ELR (cell line): ENCODE measurements around the gene RBM5.
A peak's percentile ranks its signal among the peaks of the same experiment; 100 is the strongest.

Source experiments
- DNase-seq: peaks from one replicate; pipeline ENCODE4 v3.0.0-alpha.2; 2015; ENCODE audit warnings: low read depth

Gene RBM5

DNA sequence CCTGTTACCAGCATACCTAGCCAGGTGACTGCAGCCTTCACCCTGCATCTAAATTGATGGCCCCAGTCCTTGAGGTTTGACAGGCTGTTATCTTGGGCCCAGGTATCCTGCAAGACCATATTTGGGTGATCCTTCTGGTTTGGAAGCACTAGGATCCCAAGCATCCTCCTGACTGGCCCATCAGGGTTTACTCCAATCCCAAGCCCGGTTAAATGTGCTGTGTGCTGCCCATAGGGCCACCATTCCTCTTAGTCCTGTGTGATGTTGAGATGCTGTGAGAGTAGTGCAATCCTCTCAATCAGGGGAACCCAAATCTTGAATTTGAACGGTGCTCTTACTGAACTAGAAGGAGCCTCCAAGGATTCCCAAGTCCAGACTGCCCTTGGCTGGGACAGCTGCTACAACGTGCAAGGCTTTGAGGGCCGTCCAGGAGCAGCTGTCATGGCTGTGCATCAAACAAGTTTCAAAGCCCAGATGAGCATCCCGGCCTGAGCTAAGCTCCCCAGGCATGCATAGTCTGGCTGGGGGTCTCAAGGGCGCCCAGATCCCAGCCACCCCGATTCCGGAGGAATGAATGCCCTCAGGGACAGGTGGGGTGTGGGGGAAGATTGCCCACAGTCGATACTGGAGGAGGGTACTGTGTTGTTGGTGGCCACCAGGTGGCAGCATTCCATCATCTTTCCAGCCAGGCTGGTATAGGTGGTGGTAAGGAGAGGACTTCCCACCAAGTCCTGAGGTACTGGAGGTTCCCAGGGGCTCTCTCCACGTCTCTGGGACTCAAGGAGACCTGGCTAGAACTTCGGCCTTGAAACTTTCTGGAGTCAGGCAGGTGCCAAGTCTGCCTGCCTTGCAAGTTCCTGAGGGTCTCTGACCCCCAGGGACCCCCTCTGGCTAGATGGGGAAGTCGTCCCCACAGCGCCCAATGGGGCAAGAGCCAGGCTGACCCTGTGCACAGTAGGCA lies 32.6 kb downstream of the RBM5 start:
- peak; percentile 83 for DNase-seq

DNA sequence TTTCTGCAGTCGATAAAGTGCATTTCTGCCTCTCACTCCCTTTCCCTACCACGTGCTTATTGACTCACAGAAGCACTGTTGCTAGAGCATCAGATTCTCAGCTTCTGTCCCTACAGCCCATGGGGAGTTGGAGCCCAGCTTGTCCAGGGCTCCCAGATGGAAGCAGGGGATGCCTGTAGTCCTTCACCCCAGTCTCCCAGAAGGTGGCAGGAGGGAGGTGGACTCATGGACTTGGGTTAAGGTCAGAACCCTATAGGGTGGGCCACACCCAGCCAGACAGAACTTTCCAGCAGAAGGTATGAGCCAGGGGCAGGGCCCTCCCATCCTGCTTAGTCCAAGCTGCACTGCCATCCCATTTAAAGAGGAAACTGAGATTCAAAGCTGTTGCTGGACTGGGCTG lies 33.4 kb downstream of the RBM5 start:
- DNase-seq: peak; percentile 34

DNA sequence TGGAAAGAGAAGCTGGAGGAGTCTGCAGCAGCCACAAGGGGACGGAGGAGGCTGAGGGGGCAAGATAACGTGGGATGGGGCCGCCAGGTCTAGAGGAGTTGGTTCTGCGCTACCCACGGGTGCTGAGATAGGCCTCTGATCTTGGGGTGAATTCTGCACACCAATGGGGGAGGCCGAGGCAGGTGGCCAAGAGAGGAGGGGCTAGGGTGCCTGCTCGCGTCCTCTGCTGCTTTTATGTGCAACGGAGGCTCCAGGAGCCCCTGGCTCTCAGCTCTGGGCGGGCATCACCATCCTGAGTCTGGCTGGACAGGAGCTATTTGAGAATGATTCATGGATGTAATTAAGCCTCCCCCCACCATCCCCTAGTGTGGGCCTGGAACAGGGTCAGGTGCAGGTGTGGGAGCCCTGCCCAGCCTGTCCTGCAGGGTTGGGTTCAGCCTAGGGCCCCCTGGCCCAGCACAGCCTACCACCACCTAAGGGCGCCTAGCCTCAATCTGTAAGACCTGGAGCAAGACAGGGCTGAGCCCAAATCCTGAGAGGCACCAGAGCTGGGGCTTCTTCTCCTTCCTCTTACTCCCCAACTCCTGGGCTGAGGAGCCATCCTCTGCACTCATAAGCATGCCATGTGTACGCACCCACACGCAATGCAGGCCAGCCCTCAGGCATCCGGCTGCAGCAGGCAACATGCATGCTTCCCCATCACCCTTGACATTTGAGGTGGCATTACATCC lies 34.1 kb downstream of the RBM5 start:
- DNase-seq: peak; percentile 12

DNA sequence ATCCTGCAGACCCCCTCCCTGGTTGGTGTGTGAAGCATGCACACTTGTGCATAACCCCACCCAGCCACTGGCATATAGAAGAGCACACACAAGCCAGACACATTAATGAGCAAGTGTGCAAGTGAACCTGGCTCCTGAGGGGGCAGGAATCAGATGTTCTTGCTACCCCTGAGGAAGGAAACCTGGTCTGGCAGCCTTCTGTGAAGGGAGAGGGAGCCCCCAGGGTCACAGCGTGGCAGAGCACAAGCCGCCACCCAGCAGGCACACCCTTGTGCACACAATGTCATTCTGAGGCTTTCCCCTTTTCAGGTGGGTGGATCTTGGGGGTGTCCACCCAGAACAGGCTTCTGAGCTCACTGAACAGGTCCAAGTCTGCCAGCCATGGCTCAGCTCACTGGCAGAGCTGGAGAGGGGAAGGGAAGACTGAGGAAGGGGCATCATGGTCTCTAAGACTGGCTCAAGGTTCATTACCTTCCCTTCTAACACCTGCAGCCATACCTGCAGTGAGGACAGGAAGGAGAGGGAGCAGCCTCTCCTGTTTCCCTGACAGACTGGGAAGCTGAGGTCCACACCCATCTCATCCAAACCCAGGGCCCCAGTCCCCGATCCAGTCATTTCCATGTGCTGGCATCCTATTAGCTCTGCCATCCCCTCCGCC lies 34.8 kb downstream of the RBM5 start:
- DNase-seq: peak; percentile 8

DNA sequence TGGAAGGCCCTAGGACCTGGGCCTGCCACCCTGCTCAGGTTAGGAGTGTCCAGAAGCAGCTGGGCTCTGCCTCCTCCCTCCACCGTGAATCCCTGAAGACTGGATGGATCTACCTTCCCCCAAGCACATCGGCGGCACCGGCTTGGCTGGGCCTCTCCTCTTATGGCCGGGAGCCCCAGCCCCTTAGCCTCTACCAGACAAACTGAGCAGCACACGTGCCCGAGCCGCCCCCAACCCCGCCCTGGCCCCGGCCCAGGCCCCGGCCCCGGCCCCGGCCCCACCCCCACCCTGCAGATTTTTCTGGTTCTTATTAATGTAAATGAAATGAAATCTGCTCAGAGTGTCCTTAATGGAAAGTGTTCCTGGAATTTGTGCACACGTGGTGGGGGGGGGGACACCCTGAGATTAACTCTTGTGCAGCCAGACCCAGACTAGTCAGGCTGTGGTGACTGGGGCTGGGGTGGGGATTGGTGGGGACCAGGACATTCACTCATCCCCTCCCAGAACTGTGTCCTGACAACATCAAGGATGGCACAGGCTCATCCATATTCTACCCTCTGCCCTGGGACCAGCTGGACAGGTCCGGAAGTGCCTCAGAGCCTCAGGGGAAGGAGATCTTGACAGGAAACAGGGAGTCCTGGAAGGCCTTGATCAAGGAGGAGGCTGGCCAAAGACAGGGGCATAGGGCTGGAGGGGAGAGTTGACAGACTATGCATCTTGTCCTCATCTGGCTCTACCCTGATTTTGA lies 35.5 kb downstream of the RBM5 start:
- peak; percentile 60 for DNase-seq

DNA sequence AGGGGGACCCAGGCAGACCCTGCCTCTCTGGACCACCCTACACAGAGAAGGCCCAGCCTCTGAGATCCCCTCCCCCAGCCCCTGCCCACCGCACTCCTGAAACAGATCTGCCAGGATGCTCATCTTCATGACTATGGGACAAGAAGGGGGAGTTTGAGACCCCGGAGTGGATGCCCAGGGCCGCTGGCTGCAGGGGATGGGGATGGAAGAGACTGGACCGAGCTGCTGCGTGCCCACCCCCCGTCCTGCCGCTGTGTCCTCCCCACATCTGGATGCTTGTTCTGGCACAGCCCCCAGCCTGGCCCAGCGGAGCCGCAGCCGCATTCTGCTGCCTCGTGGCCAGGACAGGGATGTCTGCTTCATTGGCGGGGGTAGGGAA lies 36.1 kb downstream of the RBM5 start:
- DNase-seq: no peak

DNA sequence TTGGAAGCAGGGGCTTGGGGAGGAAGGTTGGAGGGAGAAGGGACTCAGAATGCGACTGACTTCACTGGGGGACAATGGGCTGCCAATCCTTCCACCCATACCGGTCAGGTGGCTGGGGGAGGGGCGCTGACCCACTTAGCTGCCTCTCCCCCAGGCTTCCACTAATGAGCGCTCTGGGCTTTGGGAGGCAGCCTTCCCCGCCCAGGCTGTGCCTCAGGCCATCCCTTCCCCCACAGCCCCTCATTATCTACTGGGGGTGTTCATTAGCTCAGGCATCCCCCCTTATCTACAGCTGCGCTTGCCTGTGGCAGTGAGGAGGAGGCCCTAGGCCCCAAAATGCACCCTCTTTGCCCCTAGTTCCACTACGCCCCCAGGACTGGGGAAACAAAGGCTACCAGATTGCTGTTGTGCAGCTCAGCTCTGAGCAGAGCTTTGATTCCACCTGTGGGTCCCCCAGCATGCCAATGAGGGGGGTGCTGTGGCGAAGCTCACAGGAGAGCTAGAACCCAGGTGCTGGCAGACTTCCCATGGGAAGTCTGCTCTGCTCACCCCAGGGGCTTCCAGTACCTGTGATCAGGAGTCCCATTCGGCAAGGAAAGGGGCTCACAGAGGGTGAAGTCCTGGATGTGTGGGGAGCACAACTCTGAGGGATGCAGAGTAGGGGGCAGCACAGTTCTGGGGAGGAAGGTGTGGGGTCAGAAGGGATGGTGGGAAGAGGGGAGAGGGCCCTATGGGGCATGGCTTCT lies 37.0 kb downstream of the RBM5 start:
- no peak for DNase-seq

DNA sequence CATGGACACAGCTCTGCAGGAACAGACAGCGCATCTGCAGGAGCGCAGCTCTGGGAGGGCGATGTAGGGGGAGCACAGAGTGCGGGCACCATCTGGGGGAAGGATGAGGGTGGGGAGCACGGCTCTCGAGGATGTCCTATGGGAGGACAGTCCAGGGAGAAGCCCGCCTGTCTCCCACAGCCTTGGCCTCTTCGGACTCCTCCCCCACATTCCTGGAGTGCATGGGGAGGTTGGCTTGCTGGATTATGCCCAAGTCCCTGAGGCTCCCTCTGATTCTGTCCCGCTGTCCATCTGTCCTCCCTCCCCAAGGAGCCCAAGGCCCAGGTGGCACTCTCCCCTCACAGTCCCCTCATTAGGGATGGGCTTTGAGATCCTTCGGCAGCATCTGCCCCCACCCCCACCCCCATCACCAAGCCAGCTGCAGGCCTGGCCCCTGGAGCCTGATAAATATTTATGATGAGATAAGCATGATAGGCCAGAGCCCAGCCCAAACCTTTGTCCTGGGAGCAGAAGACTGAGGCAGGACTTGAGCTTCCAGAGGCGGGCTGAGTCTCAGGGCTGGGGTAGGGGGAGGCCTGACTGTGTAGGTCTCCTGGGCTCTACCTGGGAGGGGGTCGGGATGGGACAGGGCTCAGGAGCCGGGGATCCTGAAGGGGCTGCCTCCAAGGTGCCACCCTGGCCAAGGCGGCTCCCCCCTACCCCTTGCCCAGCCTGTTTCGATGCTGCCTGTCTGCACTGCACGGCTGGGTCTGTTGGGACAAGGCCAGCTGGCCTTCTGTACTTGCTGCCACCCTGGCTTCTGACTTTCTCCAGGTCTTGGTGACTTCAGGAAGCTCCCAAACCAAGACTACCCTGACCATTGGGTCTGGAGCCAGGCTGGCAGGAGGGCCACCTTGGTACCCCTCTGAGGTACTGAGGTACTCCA lies 37.8 kb downstream of the RBM5 start:
- peak; percentile 51 for DNase-seq

DNA sequence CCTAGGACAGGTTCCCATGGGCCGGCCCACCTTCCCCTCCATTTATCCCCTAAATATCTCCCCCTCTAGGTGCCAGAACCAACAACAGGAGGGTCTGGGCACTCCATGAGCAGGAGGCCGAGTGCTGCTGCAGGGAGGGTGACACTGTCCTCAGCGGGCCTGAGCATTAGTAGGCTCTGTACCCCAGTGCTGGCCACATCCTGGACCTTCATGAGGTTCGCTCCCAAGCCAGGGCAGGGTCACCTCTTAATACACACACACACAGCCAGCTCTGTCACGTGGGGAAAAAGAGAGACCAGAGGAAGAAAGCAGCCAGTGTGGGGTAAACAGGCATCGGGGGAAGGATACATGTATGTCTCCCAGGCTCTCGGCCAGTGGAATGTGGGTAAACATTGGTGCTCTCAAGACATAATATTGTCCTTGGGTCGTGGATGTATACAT lies 38.6 kb downstream of the RBM5 start:
- DNase-seq: no peak

DNA sequence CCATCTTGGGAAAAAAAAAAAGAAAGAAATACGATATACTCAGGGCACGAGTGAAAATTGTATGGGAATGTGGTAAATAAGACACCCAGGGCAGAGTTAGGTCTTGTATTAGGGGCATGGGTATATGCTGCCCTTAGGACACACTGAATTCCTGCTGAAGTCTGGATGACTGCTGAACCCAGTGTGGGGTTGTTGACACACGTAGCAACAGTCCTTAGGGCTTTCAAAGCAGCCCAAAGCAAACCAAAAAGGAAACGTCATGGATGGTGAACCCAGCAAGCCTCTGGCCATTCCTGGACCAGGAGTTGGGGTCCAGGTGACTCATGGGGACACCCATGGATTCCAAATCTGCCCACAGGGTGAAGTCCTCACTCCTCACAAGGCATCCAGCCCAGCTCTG lies 39.3 kb downstream of the RBM5 start:
- no peak for DNase-seq

DNA sequence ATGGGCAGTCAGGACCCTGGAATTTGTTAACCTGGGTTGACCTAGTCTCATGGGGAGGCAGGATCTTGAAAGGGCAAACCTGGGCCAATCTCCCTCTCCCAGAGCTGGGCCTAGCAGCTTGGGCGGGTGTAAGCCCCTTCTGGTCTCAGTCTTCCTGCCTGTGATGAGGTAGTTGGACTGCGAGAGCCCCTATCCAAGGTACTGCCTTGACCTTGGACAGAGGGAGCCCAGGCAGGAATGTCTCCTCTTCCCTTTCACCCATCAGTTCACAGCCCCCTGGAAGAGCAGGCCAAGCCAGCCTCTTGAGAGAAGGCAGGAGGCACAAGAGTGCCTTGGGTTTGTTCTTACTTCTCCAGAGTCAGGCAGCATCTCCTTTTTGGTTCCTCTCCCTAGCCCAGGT lies 41.7 kb downstream of the RBM5 start:
- DNase-seq: no peak

DNA sequence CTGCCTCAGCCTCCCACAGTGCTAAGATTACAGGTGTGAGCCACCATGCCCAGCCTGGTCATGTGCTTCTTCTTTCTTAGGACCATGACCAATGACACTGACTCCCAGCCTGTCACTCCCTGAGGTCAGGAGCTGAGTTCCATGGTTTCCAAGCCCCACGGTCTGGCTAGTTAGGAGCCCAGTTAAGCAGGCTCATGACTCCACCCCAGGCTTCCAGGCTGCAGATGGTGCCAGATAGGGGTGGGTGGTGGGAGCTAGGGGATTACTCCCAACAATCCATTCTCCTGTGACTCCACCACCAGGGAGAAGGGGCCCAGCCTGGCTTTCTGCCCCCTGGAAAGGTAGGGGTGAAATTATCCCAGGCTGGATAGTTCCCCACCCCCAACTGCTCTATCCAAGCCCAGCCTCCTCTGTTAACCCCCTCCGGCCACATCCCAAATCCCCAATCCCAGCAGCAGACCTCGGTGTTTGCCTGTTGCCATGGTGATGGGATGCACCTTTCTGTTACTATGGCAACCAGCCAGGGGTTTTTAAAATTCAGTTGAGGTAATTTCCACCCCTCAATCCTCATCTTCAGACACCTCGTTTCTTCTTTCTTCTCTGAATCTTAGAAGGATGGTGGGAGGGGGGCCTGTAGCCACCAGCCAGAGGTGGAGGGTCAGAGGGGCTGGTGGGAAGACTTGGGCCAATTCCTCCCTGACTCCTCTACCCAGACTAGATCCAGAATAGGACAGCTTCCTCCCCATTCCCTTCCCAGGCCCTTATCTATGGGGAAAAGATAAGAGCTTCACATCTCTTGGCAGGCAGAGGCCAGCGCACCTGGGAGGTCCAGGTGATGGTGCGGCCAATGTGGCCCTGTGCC lies 43.9 kb downstream of the RBM5 start:
- DNase-seq: no peak

DNA sequence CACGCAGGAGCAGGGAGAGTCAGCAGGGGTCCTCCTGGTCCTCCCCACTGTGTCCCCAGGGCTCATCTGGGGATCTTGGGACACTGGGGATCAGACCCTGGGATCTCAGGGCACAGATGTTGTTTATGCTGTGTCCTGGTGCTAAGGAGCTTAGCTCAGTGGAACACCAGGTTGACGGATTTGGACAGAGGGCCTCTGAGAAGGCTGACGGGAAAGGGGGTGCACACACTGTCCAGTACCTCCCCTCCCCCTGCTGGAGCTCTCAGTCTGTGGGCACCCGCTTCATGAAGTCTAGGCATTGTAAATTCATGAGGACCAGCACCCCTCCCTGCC lies 44.5 kb downstream of the RBM5 start:
- no peak for DNase-seq

DNA sequence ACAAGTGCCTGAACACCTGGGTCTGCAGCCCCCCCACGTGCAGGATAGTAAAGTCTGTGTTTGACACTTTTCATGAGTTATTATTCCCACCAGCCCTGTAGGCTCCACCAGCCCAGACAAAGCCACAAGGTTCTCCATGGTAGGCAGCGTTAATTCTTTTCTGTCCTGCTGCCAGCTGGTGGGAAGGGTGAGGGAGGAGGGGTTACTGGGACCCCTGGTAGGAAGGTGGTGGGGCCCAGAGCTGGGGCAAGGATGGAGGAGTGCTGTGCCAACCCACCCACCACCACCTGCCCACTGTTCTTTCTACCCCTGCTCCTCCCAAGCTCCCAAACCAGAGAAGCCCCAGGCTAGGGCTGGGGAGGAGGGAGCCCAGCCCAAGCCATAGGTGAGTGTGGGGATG lies 45.6 kb downstream of the RBM5 start:
- no peak for DNase-seq

DNA sequence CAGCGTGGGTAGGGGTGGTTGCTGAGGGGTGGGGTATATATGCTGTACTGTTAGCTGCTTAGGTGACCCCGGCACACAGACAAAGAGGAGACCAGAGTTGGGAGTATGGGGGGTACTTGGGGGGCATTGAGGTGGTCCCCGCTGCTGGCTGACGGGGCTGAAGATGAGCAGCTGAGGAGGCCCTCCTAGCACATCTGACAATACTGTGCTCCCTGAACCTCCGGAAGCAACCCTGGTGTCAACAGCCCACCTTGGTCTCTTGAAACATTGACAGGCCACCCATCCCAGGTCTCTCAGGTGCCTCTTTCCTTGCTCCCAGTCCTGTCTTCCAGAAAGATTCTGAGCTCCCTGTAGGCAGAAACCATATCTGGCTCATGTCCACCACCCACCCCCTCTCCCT lies 47.2 kb downstream of the RBM5 start:
- no peak for DNase-seq

DNA sequence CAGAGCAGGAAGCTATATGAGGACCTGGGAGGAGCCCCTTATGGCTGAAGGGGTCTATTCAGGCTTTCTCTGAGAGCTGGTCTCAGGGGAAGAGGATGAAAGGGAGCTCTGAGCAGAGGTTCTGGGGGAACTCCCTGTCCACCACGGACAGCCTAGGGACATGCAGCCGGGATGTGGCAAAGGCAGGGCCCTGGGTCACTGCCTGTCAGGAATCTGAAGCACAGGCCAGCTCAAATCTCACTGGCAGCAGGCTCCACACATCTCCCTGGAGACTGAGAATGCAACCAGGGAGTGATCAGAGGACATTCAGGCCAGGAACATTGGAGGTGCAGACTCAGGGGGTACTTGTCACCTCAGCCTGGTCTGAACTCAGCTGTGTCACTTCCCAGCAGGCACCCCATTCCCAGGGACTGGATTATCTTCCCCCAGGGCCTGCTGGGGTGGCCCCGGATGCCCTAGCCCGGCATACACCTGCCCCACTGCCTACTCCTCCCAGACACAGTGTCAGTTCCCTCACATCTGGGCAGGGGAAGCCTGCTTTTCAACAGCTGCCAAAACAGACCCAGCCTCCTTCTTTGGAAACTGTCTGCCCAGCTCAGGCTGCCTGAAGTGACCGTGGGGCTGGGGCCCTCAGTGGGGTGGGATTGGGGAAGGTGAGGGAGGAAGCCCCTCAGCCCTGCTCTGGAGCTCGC lies 48.1 kb downstream of the RBM5 start:
- no peak for DNase-seq

DNA sequence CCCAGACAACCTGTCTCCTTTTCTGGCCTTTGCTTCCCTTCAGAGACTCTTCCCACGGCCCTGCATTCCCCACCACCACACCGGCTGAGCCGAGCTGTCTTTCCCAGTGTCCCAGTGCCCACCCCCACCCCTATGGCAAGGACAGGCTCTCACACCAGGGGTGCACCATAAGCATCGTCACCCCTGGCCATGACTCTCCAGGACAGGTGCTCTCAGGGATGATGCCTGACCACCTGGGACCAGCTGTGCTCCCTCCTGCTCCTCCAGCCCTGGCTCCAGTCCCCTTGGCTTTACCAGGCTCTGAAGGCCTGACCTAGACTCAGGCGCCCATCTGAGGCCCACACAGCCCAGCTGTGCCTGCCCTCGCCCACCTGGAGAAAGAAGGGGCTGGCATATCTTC lies 48.8 kb downstream of the RBM5 start:
- no peak for DNase-seq

DNA sequence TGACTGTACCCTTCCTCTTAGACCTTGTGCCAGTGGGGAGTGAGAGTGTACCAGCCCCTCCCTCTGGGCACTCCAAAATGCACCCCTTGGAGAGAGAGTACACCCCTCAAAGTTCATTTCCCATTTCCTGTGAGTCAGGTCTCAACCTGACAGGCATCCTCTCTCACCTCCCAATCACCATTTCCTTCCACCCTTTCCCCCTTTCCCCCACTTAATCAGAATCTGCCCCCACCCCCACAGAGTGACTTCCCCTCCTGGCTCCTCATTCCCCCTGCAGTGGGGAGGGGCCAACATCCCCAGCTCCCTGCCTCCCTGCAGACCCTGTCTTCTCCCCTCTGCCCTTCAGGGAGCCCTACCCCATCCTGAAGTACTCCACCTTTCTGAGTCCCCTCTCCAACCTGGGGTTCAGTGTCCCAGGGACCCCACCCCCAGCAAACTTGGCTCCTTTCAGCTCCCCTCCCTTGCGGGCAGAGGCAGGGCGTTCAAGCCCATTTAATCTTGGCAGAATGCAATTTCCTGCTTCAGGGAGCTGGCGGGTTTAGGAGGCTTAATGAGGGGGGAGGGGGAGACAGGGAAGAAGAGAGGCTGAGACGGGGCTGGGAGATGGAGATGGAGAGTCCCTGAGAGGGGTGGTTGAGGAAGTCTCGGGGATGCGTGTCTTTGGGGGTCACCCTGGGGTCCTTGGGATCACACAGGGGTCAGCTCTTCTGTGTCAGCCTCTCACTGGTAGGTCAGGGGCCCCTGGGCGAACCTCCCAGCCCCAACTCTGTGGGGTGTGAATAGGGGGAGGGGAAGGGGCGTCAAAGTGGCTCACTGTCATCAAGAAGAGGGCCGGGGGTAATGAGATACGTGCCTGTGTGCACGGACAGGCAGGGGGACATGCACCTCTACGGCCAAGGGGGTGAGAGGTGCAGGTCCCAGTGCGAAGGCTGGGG lies 49.8 kb downstream of the RBM5 start:
- DNase-seq: no peak
